ENCODE results near the gene CTNNA2.

CTNNA2 gene

DNA sequence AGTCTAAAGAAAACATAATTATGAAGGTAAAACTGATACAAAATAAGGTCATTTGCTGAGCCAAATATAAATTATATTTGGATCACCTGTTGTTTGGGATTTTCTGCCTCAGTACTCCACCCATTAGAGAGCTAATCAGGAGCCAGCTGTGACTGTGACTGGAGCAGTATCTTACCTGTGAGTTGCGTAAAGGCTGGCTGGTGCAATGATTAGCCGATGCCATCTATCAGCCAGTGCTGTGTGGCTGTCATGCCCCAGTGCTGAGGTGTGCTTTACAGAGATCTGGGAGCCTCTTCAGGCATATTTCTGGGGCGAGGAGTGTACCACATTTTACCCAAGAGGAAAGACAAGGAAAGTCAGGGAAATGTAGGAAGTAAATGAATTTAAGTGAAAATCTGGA, 599.9 kb downstream of the CTNNA2 start:
- no peaks in the 10 kb centered on the region for H3K27me3 ChIP-seq (ENCODE audit: insufficient read depth, low read depth, severe bottlenecking)
- no peak for DNase-seq
- no peaks in the 10 kb centered on the region for H3K36me3 ChIP-seq
- no peak for TF ChIP-seq CTCF (IDR thresholded peaks at IDR 0.05; ENCODE audit: low read depth, low read length)
- H3K9me3 ChIP-seq (ENCODE audit: severe bottlenecking), result no peaks in the 10 kb centered on the region
- no peak overlapping the region for H3K4me3 ChIP-seq (ENCODE audit: low read depth, low read length)
- no peak overlapping the region for H3K27ac ChIP-seq

GRCh38 chr2:80113399-80113798, 600.5 kb downstream of the CTNNA2 start:
- Histone ChIP-seq H3K4me3 (ENCODE audit: low read depth, low read length) (no peak overlapping the region), H3K27ac (no peak overlapping the region), H3K36me3 (no peaks in the 10 kb centered on the region), H3K9me3 (ENCODE audit: severe bottlenecking) (no peaks in the 10 kb centered on the region), H3K27me3 (ENCODE audit: insufficient read depth, low read depth, severe bottlenecking) (no peaks in the 10 kb centered on the region)
- no peak for TF ChIP-seq CTCF (IDR thresholded peaks at IDR 0.05; ENCODE audit: low read depth, low read length)
- DNase-seq, result no peak

- no peak for TF ChIP-seq CTCF (IDR thresholded peaks at IDR 0.05; ENCODE audit: low read depth, low read length)
- H3K36me3 ChIP-seq, result no peaks in the 10 kb centered on the region
- no peak overlapping the region for H3K27ac ChIP-seq
- H3K27me3 ChIP-seq (ENCODE audit: insufficient read depth, low read depth, severe bottlenecking), result no peaks in the 10 kb centered on the region
- no peaks in the 10 kb centered on the region for H3K9me3 ChIP-seq (ENCODE audit: severe bottlenecking)
- no peak for DNase-seq
- H3K4me3 ChIP-seq (ENCODE audit: low read depth, low read length), result no peak overlapping the region
These were observed 602.0 kb downstream of the CTNNA2 start for GRCh38 chr2:80114812-80115211.

GRCh38 chr2:80117401-80117800, 604.5 kb downstream of the CTNNA2 start:
- H3K27ac ChIP-seq, result no peak overlapping the region
- no peak for DNase-seq
- no peaks in the 10 kb centered on the region for H3K36me3 ChIP-seq
- no peak overlapping the region for H3K4me3 ChIP-seq (ENCODE audit: low read depth, low read length)
- no peaks in the 10 kb centered on the region for H3K27me3 ChIP-seq (ENCODE audit: insufficient read depth, low read depth, severe bottlenecking)
- no peak for TF ChIP-seq CTCF (IDR thresholded peaks at IDR 0.05; ENCODE audit: low read depth, low read length)
- no peaks in the 10 kb centered on the region for H3K9me3 ChIP-seq (ENCODE audit: severe bottlenecking)

GRCh38 chr2:80120866-80121265, 608.0 kb downstream of the CTNNA2 start:
- Histone ChIP-seq H3K27me3 (ENCODE audit: insufficient read depth, low read depth, severe bottlenecking) (no peaks in the 10 kb centered on the region), H3K4me3 (ENCODE audit: low read depth, low read length) (no peak overlapping the region), H3K27ac (no peak overlapping the region), H3K36me3 (no peaks in the 10 kb centered on the region), H3K9me3 (ENCODE audit: severe bottlenecking) (no peaks in the 10 kb centered on the region)
- TF ChIP-seq CTCF (IDR thresholded peaks at IDR 0.05; ENCODE audit: low read depth, low read length), result no peak
- DNase-seq, result no peak

- no peak overlapping the region for H3K4me3 ChIP-seq (ENCODE audit: low read depth, low read length)
- no peak for TF ChIP-seq CTCF (IDR thresholded peaks at IDR 0.05; ENCODE audit: low read depth, low read length)
- no peaks in the 10 kb centered on the region for H3K27me3 ChIP-seq (ENCODE audit: insufficient read depth, low read depth, severe bottlenecking)
- DNase-seq, result no peak
- no peaks in the 10 kb centered on the region for H3K36me3 ChIP-seq
- H3K27ac ChIP-seq, result no peak overlapping the region
- no peaks in the 10 kb centered on the region for H3K9me3 ChIP-seq (ENCODE audit: severe bottlenecking)
These were observed 609.8 kb downstream of the CTNNA2 start for GRCh38 chr2:80122675-80123074.
